GM23248 (cell line): ENCODE data around the gene BMP5. TPM values are rescaled to one million over a fixed set of nuclear protein-coding genes. Genes with fewer than 3 reads are reported as not detected.

ENCODE experiments used
- DNase-seq: peaks from one replicate; pipeline ENCODE4 v3.0.0-alpha.2; 2015
- H2AFZ ChIP-seq: fragments of 200-600 bp; sonication (generic); 2 replicates; pipeline ENCODE4 v1.6.1; 2016; ENCODE audit warnings: antibody characterized with exemption
- H3F3A ChIP-seq: fragments of 200-600 bp; sonication (generic); 2 replicates; pipeline ENCODE4 v1.6.1; 2016; ENCODE audit warnings: mild to moderate bottlenecking, antibody characterized with exemption, mixed run types; ENCODE audit not compliant: insufficient read depth
- H3K27ac ChIP-seq: fragments of 200-600 bp; sonication (generic); 2 replicates; pipeline ENCODE4 v1.5.1; 2016; ENCODE audit warnings: mild to moderate bottlenecking
- H3K27me3 ChIP-seq: fragments of 200-600 bp; sonication (generic); replicated peaks from 2 replicates; pipeline ENCODE4 v1.6.1; 2016; ENCODE audit warnings: mild to moderate bottlenecking; ENCODE audit not compliant: insufficient read depth
- H3K36me3 ChIP-seq: fragments of 200-600 bp; sonication (generic); 2 replicates; pipeline ENCODE4 v1.6.1; 2016; ENCODE audit warnings: low read depth, mild to moderate bottlenecking
- H3K4me1 ChIP-seq: fragments of 200-600 bp; sonication (generic); 2 replicates; pipeline ENCODE4 v1.6.1; 2016; ENCODE audit warnings: mild to moderate bottlenecking; ENCODE audit not compliant: insufficient read depth
- H3K4me2 ChIP-seq: fragments of 200-600 bp; sonication (generic); one replicate; pipeline ENCODE4 v1.6.1; 2016; ENCODE audit warnings: mild to moderate bottlenecking; ENCODE audit not compliant: unreplicated experiment
- H3K4me3 ChIP-seq: fragments of 200-600 bp; sonication (generic); 2 replicates; pipeline ENCODE4 v1.5.1; 2016; ENCODE audit warnings: mild to moderate bottlenecking
- H3K79me2 ChIP-seq: fragments of 200-600 bp; sonication (generic); 2 replicates; pipeline ENCODE4 v1.6.1; 2016; ENCODE audit warnings: mild to moderate bottlenecking; ENCODE audit not compliant: insufficient read depth
- H3K9ac ChIP-seq: fragments of 200-600 bp; sonication (generic); 2 replicates; pipeline ENCODE4 v1.6.1; 2016; ENCODE audit warnings: mild to moderate bottlenecking
- H3K9me2 ChIP-seq: fragments of 200-600 bp; sonication (generic); 2 replicates; pipeline ENCODE4 v1.6.1; 2016; ENCODE audit warnings: mixed run types, mild to moderate bottlenecking, moderate library complexity; ENCODE audit not compliant: insufficient read depth
- H3K9me3 ChIP-seq: fragments of 200-600 bp; sonication (generic); one replicate; pipeline ENCODE4 v1.6.1; 2017; ENCODE audit warnings: low read depth
- H4K20me1 ChIP-seq: fragments of 200-600 bp; sonication (generic); 2 replicates; pipeline ENCODE4 v1.6.0; 2016; ENCODE audit not compliant: insufficient read depth
- EZH2 ChIP-seq: fragments of 200-600 bp; sonication (generic); IDR thresholded peaks from 2 replicates; pipeline ENCODE4 v1.6.1; 2018; ENCODE audit warnings: antibody characterized with exemption, mild to moderate bottlenecking; ENCODE audit not compliant: insufficient read depth, poor library complexity, severe bottlenecking
- EZH2phosphoT487 ChIP-seq: fragments of 200-600 bp; sonication (generic); IDR thresholded peaks from 2 replicates; pipeline ENCODE4 v1.6.1; 2018; ENCODE audit warnings: antibody characterized with exemption, moderate library complexity, mild to moderate bottlenecking, low read depth; ENCODE audit not compliant: insufficient read depth
- WGBS, 2 experiments: methylation state at CpG; one replicate each; pipeline ENCODE4 v1.1.6; 2015 to 2017; ENCODE audit warnings: low lambda C conversion rate in 2 of 2, low coverage in 1 of 2; ENCODE audit errors: missing lambda C conversion rate in 2 of 2; 5-methylcytosine and 5-hydroxymethylcytosine counted together
- in situ Hi-C: fragments of 300-500 bp; cut with MboI; formaldehyde crosslinking; loops from 2 replicates; pipeline ENCODE4 v1.15.0; 2020
- polyA plus RNA-seq: library from polyadenylated mRNA; unstranded; fragments of >200 nt; fragmentation: Nextera tagmentation; extraction: Ambion mirVana; gene quantifications from 2 replicates; pipeline ENCODE4 v1.2.1, GENCODE V29; 2016
- total RNA-seq: library from RNA; depleted of rRNA; stranded (reverse); fragments of >200 nt; shearing (Covaris generic); gene quantifications from 2 replicates; pipeline ENCODE4 v1.2.3, GENCODE V29; 2014

BMP5 gene
- total and polyA plus RNA-seq, 2 experiments from 2014 or later = not detected

- Histone ChIP-seq H3K9me2 (no peaks in the 10 kb centered on the region), H3K79me2 (no peaks in the 10 kb centered on the region), H2AFZ (no peak overlapping the region)
These were observed 7.6 kb upstream of the BMP5 start for GRCh38 chr6:55882718-55883569.

GRCh38 chr6:55877283-55877682 is 1.9 kb upstream of the BMP5 start:
- Histone ChIP-seq H3K4me2 (no peak overlapping the region), H3K79me2 (no peaks in the 10 kb centered on the region), H4K20me1 (no peaks in the 10 kb centered on the region), H3K36me3 (no peaks in the 10 kb centered on the region), H3K9ac (no peak overlapping the region), H3K9me3 (no peaks in the 10 kb centered on the region), H3K27ac (no peak overlapping the region), H3K9me2 (no peaks in the 10 kb centered on the region), H3K27me3 (peaks cover 20% of the 10 kb centered on the region), H3K4me3 (no peak overlapping the region), H3K4me1 (peaks cover 2% of the 10 kb centered on the region; the same call in 1 of the 2 replicates), H3F3A (no peaks in the 10 kb centered on the region), H2AFZ (no peak overlapping the region)
- DNase-seq = no peak
- WGBS, 2 experiments = 55 to 58% methylated on average over 3 of the region's 3 CpGs
- TF ChIP-seq EZH2 (no peak), EZH2phosphoT487 (no peak)
- in situ Hi-C loops = no loop called here

More at GRCh38 chr6:55882718-55883569, 7.6 kb upstream of the BMP5 start:
- no peak overlapping the region for H3K27ac ChIP-seq
- peaks cover 3% of the 10 kb centered on the region; the same call in 1 of the 2 replicates for H3K27me3 ChIP-seq
- TF ChIP-seq EZH2phosphoT487 = no peak
- TF ChIP-seq EZH2 = no peak
- peak; percentile 60 for DNase-seq
- H3K4me1 ChIP-seq = peaks cover 14% of the 10 kb centered on the region; the same call in 1 of the 2 replicates
- no peak overlapping the region for H3K9ac ChIP-seq
- H3K4me2 ChIP-seq = no peak overlapping the region
- H3F3A ChIP-seq = no peaks in the 10 kb centered on the region
- no peaks in the 10 kb centered on the region for H3K36me3 ChIP-seq
- in situ Hi-C loops = no loop called here
- no peaks in the 10 kb centered on the region for H4K20me1 ChIP-seq
- 100% methylated on average over 1 of the region's 1 CpG for WGBS, 2 experiments
- no peak overlapping the region for H3K4me3 ChIP-seq
- no peaks in the 10 kb centered on the region for H3K9me3 ChIP-seq

- Histone ChIP-seq H3K4me2 (no peak overlapping the region), H3F3A (no peaks in the 10 kb centered on the region), H4K20me1 (no peaks in the 10 kb centered on the region), H3K4me1 (no peaks in the 10 kb centered on the region), H3K27me3 (peaks cover 20% of the 10 kb centered on the region), H3K4me3 (no peak overlapping the region), H3K27ac (no peak overlapping the region), H3K9me3 (no peaks in the 10 kb centered on the region), H3K9ac (no peak overlapping the region), H3K9me2 (no peaks in the 10 kb centered on the region), H2AFZ (no peak overlapping the region), H3K79me2 (no peaks in the 10 kb centered on the region), H3K36me3 (no peaks in the 10 kb centered on the region)
- in situ Hi-C loops = no loop called here
- WGBS, 2 experiments = 78 to 82% methylated on average over 6 of the region's 6 CpGs
- no peak for TF ChIP-seq EZH2phosphoT487
- no peak for TF ChIP-seq EZH2
- no peak for DNase-seq
These were observed 1.1 kb downstream of the BMP5 start for GRCh38 chr6:55874316-55874715.

- DNase-seq = no peak
- Histone ChIP-seq H3K36me3 (no peaks in the 10 kb centered on the region), H3K4me3 (no peak overlapping the region), H2AFZ (no peak overlapping the region), H3K9me3 (no peaks in the 10 kb centered on the region), H4K20me1 (no peaks in the 10 kb centered on the region), H3K4me2 (no peak overlapping the region), H3K27me3 (peaks cover 21% of the 10 kb centered on the region), H3K79me2 (no peaks in the 10 kb centered on the region), H3K9me2 (no peaks in the 10 kb centered on the region), H3K4me1 (no peaks in the 10 kb centered on the region), H3K27ac (no peak overlapping the region), H3F3A (no peaks in the 10 kb centered on the region), H3K9ac (no peak overlapping the region)
- TF ChIP-seq EZH2phosphoT487 (no peak), EZH2 (no peak)
- WGBS, 2 experiments = 80 to 82% methylated on average over 3 of the region's 3 CpGs
- in situ Hi-C loops = no loop called here
These were observed 2.5 kb downstream of the BMP5 start for GRCh38 chr6:55872866-55873265.
